ENCODE data around the gene CASP2. TPM values are rescaled to one million over a fixed set of nuclear protein-coding genes. Genes with fewer than 3 reads are reported as not detected.

The CASP2 gene
- total and polyA plus RNA-seq, 2 of the 8 experiments (the other 6 are each of a cell fraction or from before 2014, with no cell fraction given), result 23.7 to 35.3 TPM

GRCh38 chr7:143285806-143286521, 2.2 kb upstream of the CASP2 start:
- Histone ChIP-seq H3K4ac (replicated peaks; ENCODE audit: insufficient read length, low read depth, low read length) (no peak overlapping the region), H2BK12ac (ENCODE audit: low read depth, low read length) (no peak overlapping the region), H3K27ac (ENCODE audit: low read depth, low read length) (no peak overlapping the region), H3K18ac (ENCODE audit: extremely low read depth, low read length) (no peak overlapping the region), H3K36me3 (ENCODE audit: control insufficient read depth in 2 of 4, insufficient read depth in 4 of 4, low read length in 3 of 4) (peaks cover 0 to 6% (median 2%) of the 10 kb centered on the region in 4 experiments; a peak in 3 of 8 replicates), H2BK5ac (ENCODE audit: low read depth, low read length) (no peak overlapping the region), H3K79me2 (ENCODE audit: control insufficient read depth in 1 of 2, insufficient read depth in 2 of 2, low read length in 2 of 2) (peaks cover 0 to 24% of the 10 kb centered on the region in 2 experiments; a peak in 3 of 4 replicates), H2BK15ac (ENCODE audit: low read length) (no peak overlapping the region), H3K4me1 (replicated peaks in 1 of 4; ENCODE audit: control insufficient read depth in 3 of 4, insufficient read depth in 4 of 4, low read length in 3 of 4) (peaks cover 9 to 14% (median 10%) of the 10 kb centered on the region in 4 experiments), H3K23me2 (ENCODE audit: low read depth, low read length) (peaks cover 8% of the 10 kb centered on the region), H2BK120ac (replicated peaks; ENCODE audit: low read depth, low read length) (no peak overlapping the region), H3K27me3 (replicated peaks in 1 of 4; ENCODE audit: control insufficient read depth in 3 of 4, extremely low read depth in 1 of 4, insufficient read depth in 3 of 4, low read length in 3 of 4) (peaks cover 10 to 21% (median 20%) of the 10 kb centered on the region in 4 experiments), H2AK5ac (ENCODE audit: low read depth, low read length) (no peak overlapping the region), H4K91ac (replicated peaks; ENCODE audit: insufficient read length, low read length) (no peak overlapping the region), H3K4me2 (ENCODE audit: insufficient read depth in 1 of 2, low read depth in 2 of 2, low read length in 2 of 2) (peak overlapping the region in 1 of 2 experiments; percentile 71; a peak in 1 of 4 replicates), H3K9me3 (ENCODE audit: insufficient read depth in 2 of 2, low read depth in 1 of 2, low read length in 1 of 2) (peaks cover 6 to 13% of the 10 kb centered on the region in 2 experiments), H3K79me1 (ENCODE audit: low read depth, low read length) (peaks cover 3% of the 10 kb centered on the region), H3K9ac (replicated peaks in 1 of 4; ENCODE audit: extremely low read depth in 1 of 4, low read depth in 3 of 4, low read length in 3 of 4) (no peak overlapping the region), H3K23ac (ENCODE audit: insufficient read length) (no peak overlapping the region), H3K4me3 (ENCODE audit: extremely low read depth in 1 of 4, insufficient read depth in 2 of 4, low read depth in 3 of 4, low read length in 4 of 4) (no peak overlapping the region), H4K8ac (ENCODE audit: extremely low read depth, insufficient read depth, low read length) (no peak overlapping the region), H4K5ac (ENCODE audit: insufficient read length, low read depth, low read length) (no peak overlapping the region), H3K56ac (replicated peaks; ENCODE audit: insufficient read length, low read depth, low read length) (no peak overlapping the region), H2BK20ac (ENCODE audit: low read length) (no peak overlapping the region), H2AFZ (ENCODE audit: low read length) (no peak overlapping the region), H4K20me1 (replicated peaks in 1 of 2; ENCODE audit: control insufficient read depth in 1 of 2, insufficient read depth in 2 of 2, low read length in 2 of 2) (peaks cover 0 to 2% of the 10 kb centered on the region in 2 experiments), H3K14ac (ENCODE audit: insufficient read length) (no peak overlapping the region)
- TF ChIP-seq NRF1 (IDR thresholded peaks at IDR 0.05; ENCODE audit: low read depth, low read length), result no peak
- TF ChIP-seq EZH2 (IDR thresholded peaks at IDR 0.05; ENCODE audit: low read depth, low read length, severe bottlenecking), result no peak
- TF ChIP-seq RXRA (IDR thresholded peaks at IDR 0.05; ENCODE audit: insufficient read depth, low read depth, low read length), result no peak
- TF ChIP-seq JUN (IDR thresholded peaks at IDR 0.05; ENCODE audit: low read depth, low read length), result no peak
- no peak for TF ChIP-seq ZNF274 (IDR thresholded peaks at IDR 0.05; ENCODE audit: borderline replicate concordance, extremely low read depth, low read length)
- TF ChIP-seq ASH2L (IDR thresholded peaks at IDR 0.05; ENCODE audit: low read length), result no peak
- TF ChIP-seq GABPA (IDR thresholded peaks at IDR 0.05; ENCODE audit: borderline replicate concordance, insufficient read depth, low read length), result no peak
- no peak for TF ChIP-seq BRCA1 (IDR thresholded peaks at IDR 0.05; ENCODE audit: low read depth, low read length)
- no peak for FAIRE-seq
- CTCF ChIA-PET (ENCODE audit: partially characterized antibody), result interaction anchor here (0.6 to 3.6 kb wide), 8 partner anchors 11 to 698 kb away, joined by 3 to 22 read pairs (median 3); partner anchors contain the start of gene GSTK1
- POLR2A ChIA-PET (ENCODE audit: partially characterized antibody), result interaction anchor here (1.0 kb wide), 2 partner anchors 10 to 61 kb away, joined by 3 read pairs; no protein-coding TSS in a partner anchor
- WGBS, 2 experiments (ENCODE audit: extremely low coverage in 1 of 2, insufficient coverage in 1 of 2, insufficient read length in 1 of 2, insufficient replicate concordance in 2 of 2, low coverage in 1 of 2, low lambda C conversion rate in 2 of 2, missing lambda C conversion rate in 1 of 2), result 93% methylated on average over 11 of the region's 11 CpGs; no CpG with 5 or more reads in 1 of the 2 experiments
- no peak for DNase-seq (ENCODE audit: low read depth in 1 of 2, low spot score in 2 of 2)

Measured in H1 (cell line).